HUES48 (cell line): Measurements from ENCODE around the gene PVALEF.
"Not testable (repeated sequence)": the region's sequence is repeated elsewhere in the genome, so short reads cannot be mapped to it uniquely, and the experiment has no call there.

Experiments used
- H3K27ac ChIP-seq: one replicate; pipeline ENCODE4 v1.7.0; 2013; ENCODE audit warnings: low read depth, low read length, inconsistent platforms
- H3K27me3 ChIP-seq: 2 replicates; pipeline ENCODE4 v1.6.1; 2013; ENCODE audit warnings: mild to moderate bottlenecking, low read length; ENCODE audit not compliant: control insufficient read depth, insufficient read depth
- H3K36me3 ChIP-seq: 2 replicates; pipeline ENCODE4 v1.6.1; 2013; ENCODE audit warnings: low read length; ENCODE audit not compliant: control insufficient read depth, insufficient read depth
- H3K4me1 ChIP-seq: 2 replicates; pipeline ENCODE4 v1.6.1; 2013; ENCODE audit warnings: mild to moderate bottlenecking, low read length; ENCODE audit not compliant: control insufficient read depth, insufficient read depth
- H3K4me3 ChIP-seq: 2 replicates; pipeline ENCODE4 v1.5.1; 2013; ENCODE audit warnings: mild to moderate bottlenecking, low read depth, low read length
- H3K9ac ChIP-seq: 2 replicates; pipeline ENCODE4 v1.6.1; 2013; ENCODE audit warnings: mild to moderate bottlenecking, low read depth, low read length, moderate library complexity
- H3K9me3 ChIP-seq: 2 replicates; pipeline ENCODE4 v1.6.1; 2013; ENCODE audit warnings: low read length; ENCODE audit not compliant: control insufficient read depth, insufficient read depth

The PVALEF gene

DNA sequence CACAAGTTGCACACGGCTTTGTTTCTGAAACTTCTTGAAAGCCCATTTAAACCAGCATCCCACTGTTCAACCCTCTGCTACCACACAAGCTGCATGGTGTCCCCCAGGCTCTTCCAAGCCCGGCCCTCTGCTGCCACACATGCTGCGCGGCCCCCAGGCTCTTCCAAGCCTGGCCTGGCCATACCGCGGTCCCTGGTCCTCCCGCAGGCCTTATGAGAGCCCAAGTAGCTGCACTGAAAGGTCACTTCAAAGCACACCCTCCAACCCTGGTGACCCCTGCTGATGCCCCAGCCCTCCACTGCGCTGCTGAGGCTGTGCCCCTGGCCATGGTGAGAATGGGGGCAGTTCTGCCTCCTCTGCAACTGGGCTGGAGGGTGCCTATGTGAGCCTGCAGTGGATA lies 25.9 kb upstream of the PVALEF start:
- no peak overlapping the region for H3K27ac ChIP-seq
- H3K9me3 ChIP-seq: no peaks in the 10 kb centered on the region
- no peaks in the 10 kb centered on the region for H3K4me1 ChIP-seq
- H3K36me3 ChIP-seq: no peaks in the 10 kb centered on the region
- no peaks in the 10 kb centered on the region for H3K27me3 ChIP-seq
- no peak overlapping the region for H3K9ac ChIP-seq
- H3K4me3 ChIP-seq: no peak overlapping the region

GRCh38 chr17:81140018-81140417 lies 25.3 kb upstream of the PVALEF start:
- H3K27me3 ChIP-seq: no peaks in the 10 kb centered on the region
- no peak overlapping the region for H3K9ac ChIP-seq
- no peaks in the 10 kb centered on the region for H3K9me3 ChIP-seq
- no peaks in the 10 kb centered on the region for H3K36me3 ChIP-seq
- H3K27ac ChIP-seq: no peak overlapping the region
- no peaks in the 10 kb centered on the region for H3K4me1 ChIP-seq
- no peak overlapping the region for H3K4me3 ChIP-seq

DNA sequence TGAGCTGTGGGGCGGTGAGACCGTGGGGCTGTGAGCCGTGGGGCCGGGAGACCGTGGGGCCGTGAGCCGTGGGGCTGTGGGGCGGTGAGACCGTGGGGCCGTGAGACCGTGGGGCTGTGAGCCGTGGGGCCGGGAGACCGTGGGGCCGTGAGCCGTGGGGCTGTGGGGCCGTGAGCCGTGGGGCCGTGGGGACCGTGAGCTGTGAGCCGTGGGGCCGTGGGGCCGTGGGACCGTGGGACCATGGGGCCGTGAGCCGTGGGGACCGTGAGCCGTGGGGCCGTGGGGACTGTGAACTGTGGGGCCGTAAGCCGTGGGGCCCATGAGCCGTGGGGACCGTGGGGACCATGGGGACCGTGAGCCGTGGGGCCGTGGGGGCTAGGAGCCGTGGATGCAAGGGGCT lies 24.6 kb upstream of the PVALEF start:
- H3K27ac ChIP-seq: no peak overlapping the region
- H3K9ac ChIP-seq: no peak overlapping the region

DNA sequence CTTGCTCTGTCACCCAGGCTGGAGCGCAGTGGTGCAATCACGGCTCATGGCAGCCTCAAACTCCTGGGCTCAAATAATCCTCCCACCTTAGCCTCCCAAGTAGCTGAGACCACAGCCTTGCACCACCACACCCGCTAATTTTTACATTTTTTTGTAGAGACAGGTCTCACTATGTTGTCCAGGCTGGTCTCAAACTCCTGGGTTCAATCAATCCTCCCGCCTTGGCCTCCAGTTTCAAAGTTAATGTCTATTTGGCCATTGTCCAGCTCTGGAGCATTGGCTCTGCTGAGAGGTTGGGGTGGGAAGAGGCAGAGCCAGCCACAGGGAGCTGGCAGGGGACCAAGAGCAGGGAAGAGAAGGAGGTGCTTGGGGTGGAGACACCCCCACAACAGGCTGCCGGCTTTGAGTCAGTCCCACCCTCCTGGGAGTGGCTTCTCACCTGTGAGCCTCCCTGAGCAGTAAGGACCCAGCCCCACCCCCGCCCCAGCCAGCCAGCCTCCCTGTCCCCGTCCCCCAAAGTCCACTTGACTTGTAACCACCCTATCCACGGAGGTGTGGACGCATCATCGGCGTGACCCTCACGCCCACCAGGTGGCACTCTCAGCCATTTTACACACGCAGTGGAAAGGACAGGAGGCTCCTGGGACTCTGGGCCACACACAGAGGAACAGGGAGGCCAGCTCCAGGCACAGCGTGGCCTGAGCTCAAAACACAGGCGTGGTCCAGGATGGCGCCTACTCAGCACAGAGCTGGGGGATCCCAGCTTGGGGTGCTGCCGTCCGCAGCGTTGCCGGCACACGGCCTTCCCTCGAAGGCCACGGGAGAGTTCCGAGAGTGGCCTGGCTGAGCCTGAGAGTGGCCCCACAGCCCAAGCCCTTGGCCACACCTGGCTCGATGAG lies 22.8 kb upstream of the PVALEF start:
- H3K9me3 ChIP-seq: no peaks in the 10 kb centered on the region
- H3K4me3 ChIP-seq: no peak overlapping the region
- H3K9ac ChIP-seq: no peak overlapping the region
- H3K4me1 ChIP-seq: no peaks in the 10 kb centered on the region
- no peak overlapping the region for H3K27ac ChIP-seq
- no peaks in the 10 kb centered on the region for H3K27me3 ChIP-seq
- no peaks in the 10 kb centered on the region for H3K36me3 ChIP-seq

More for the DNA sequence above, 24.6 kb upstream of the PVALEF start:
- H3K4me3 ChIP-seq: no peak overlapping the region
- H3K36me3 ChIP-seq: no peaks in the 10 kb centered on the region
- no peaks in the 10 kb centered on the region for H3K27me3 ChIP-seq
- no peaks in the 10 kb centered on the region for H3K9me3 ChIP-seq
- H3K4me1 ChIP-seq: no peaks in the 10 kb centered on the region

- Histone ChIP-seq H3K27ac (no peak overlapping the region), H3K9ac (no peak overlapping the region)
Measured at GRCh38 chr17:81143200-81143527, 22.1 kb upstream of the PVALEF start.

GRCh38 chr17:81143717-81144422 lies 21.4 kb upstream of the PVALEF start:
- Histone ChIP-seq H3K4me3 (no peak overlapping the region), H3K27ac (no peak overlapping the region), H3K36me3 (no peaks in the 10 kb centered on the region), H3K9me3 (no peaks in the 10 kb centered on the region), H3K27me3 (no peaks in the 10 kb centered on the region), H3K9ac (no peak overlapping the region), H3K4me1 (no peaks in the 10 kb centered on the region)

More at GRCh38 chr17:81143200-81143527, 22.1 kb upstream of the PVALEF start:
- H3K4me1 ChIP-seq: no peaks in the 10 kb centered on the region
- no peaks in the 10 kb centered on the region for H3K27me3 ChIP-seq
- no peak overlapping the region for H3K4me3 ChIP-seq
- no peaks in the 10 kb centered on the region for H3K36me3 ChIP-seq
- no peaks in the 10 kb centered on the region for H3K9me3 ChIP-seq

DNA sequence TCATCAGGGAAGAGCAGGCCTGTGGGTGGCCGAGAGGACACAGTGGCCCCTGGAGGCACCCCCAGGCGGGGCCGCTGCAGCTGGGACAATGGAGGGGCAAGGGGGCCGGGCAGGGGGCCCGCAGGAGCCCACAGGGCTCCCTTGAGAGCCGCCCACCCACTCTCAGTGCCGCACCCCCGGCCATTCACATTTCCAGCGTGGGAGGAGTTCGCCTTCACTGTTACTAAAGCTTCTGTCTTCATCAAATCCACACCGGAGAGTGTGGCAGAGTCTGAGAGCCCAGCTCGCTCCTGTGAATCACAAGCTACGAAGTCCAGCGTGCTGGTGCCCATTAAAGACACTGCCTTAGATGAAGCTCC lies 20.9 kb upstream of the PVALEF start:
- Histone ChIP-seq H3K27me3 (no peaks in the 10 kb centered on the region), H3K4me1 (no peaks in the 10 kb centered on the region), H3K9ac (no peak overlapping the region), H3K4me3 (no peak overlapping the region), H3K27ac (no peak overlapping the region), H3K36me3 (no peaks in the 10 kb centered on the region), H3K9me3 (no peaks in the 10 kb centered on the region)

DNA sequence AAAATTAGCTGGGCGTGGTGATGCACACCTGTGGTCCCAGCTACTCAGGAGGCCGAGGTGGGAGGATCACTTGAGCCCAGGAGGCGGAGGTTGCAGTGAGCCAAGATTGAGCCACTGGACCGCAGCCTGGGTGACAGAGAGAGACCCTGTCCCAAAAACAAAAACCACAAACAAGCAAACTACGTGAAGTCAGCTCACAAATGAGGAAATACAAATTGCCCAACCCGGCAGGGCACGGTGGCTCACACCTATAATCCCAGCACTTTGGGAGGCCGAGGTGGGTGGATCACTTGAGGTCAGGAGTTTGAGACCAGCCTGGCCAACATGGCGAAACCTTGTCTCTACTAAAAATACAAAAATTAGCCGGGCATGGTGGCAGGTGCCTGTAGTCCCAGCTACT lies 19.1 kb upstream of the PVALEF start:
- H3K9ac ChIP-seq, H3K4me1 ChIP-seq, H3K4me3 ChIP-seq, H3K36me3 ChIP-seq, H3K27ac ChIP-seq, H3K9me3 ChIP-seq, H3K27me3 ChIP-seq: not testable (repeated sequence)

GRCh38 chr17:81147701-81148100 lies 17.6 kb upstream of the PVALEF start:
- Histone ChIP-seq H3K9me3 (no peaks in the 10 kb centered on the region), H3K9ac (no peak overlapping the region), H3K27ac (no peak overlapping the region), H3K27me3 (no peaks in the 10 kb centered on the region), H3K4me3 (no peak overlapping the region), H3K4me1 (no peaks in the 10 kb centered on the region), H3K36me3 (no peaks in the 10 kb centered on the region)

DNA sequence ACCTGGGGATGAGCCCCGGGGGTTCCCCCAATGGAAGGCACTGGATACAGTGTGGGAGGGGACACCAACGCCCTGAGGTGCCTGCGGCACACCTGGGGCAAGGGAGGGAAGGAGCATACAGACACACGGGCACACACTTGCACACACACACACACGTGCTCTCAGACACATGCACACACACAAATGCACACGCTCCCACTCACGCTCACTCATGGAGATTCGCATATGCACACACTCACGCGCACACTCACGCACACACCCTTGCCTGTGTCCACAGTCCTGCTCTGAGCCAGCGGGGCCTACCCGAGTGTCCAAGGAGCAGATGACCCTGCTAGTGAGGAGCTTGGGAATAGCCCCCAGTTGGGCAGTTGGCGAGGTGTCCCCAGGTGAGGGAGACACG lies 16.7 kb upstream of the PVALEF start:
- no peak overlapping the region for H3K4me3 ChIP-seq
- H3K4me1 ChIP-seq: no peaks in the 10 kb centered on the region
- H3K9ac ChIP-seq: no peak overlapping the region
- no peak overlapping the region for H3K27ac ChIP-seq
- no peaks in the 10 kb centered on the region for H3K9me3 ChIP-seq
- H3K27me3 ChIP-seq: no peaks in the 10 kb centered on the region
- no peaks in the 10 kb centered on the region for H3K36me3 ChIP-seq

DNA sequence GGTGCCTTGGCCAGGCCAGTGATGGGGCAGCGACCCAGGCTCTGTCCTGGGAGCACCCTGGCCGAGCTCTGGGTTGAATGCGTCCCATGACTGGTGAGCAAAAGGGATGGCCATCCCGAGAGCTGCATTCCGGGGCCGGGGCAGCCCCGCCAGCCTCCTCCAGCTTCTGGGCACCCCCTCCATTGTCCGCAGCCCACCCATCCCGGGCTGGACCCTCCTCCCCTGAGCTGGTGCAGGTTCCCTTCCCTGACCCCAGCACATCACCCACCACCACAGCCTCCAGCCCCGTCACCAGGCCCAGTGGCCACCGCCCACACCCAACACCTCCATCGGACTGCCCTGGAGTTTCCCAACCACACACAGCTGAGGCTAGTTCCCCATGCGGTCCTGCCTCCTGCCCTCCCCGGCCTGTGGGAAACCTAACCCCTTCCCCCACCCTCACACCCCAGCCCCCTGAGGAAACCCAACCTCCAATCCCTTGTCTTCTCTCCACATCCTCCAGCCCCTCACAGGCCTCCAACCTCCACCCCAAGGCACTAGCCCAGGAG lies 16.2 kb upstream of the PVALEF start:
- Histone ChIP-seq H3K4me3 (no peak overlapping the region), H3K36me3 (no peaks in the 10 kb centered on the region), H3K9me3 (no peaks in the 10 kb centered on the region), H3K27ac (no peak overlapping the region), H3K4me1 (no peaks in the 10 kb centered on the region), H3K27me3 (no peaks in the 10 kb centered on the region), H3K9ac (no peak overlapping the region)
